HS-5 (cell line): ENCODE results near the gene RFPL1.
"Not testable (repeated sequence)": the region's sequence is repeated elsewhere in the genome, so short reads cannot be mapped to it uniquely, and the experiment has no call there.

Experiments
- DNase-seq: peaks from one replicate; pipeline ENCODE4 v3.0.0-alpha.2; 2012; ENCODE audit warnings: low read depth

The RFPL1 gene

DNA sequence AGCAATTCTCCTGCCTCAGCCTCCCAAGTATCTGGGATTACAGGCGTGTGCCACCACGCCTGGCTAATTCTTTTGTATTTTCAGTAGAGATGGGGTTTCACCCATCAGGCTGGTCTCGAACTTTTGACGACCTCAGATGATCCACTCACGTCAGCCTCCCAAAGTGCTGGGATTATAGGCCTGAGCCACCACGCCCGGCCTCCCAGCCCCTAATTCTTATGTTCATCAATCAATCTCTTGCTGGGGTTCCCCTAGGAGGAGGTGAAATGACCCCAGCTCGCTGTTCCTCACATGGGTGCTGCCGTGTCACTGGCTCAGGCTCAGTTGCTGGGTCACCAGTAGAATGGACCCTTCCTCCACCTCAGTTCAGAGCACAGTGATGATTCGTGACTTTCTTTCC lies at the start of gene RFPL1:
Gene RFPL1, plus strand, starts transcription at position 301 of the 400 bp plus-strand sequence.
- not testable (repeated sequence) for DNase-seq

DNA sequence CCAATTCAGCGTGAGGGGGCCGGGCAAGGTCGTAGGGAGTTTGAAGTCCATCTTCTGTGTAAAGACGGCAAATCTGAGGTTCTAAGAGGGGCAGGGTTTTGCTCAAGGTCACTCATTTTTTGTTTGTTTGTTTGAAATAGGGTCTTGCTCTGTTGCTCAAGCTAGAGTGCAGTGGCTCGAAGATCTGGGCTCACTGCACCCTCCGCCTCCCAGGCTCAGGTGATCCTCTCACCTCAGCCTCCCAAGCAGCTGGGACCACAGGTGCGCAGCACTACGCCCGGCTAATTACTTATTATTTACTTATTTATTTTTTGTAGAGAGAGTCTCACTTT lies 49.7 kb upstream of the RFPL1 start:
- no peak for DNase-seq

DNA sequence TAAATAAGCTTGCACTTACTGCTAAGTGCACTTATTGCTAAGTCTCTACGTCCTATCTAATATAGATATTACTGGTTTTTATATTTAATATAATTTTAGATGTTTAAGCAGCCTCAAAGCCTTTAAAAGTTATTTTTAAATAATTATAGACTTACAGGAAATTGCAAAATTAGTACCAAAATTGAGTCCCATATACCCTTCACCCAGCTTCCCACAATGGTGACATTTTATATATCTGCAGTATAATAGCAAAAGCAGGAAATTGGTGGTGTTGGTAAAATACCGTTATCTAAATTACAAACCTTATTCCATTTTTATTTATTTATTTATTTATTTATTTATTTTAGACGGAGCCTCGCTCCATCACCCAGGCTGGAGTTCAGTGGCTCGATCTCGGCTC lies 48.1 kb upstream of the RFPL1 start:
- no peak for DNase-seq

DNA sequence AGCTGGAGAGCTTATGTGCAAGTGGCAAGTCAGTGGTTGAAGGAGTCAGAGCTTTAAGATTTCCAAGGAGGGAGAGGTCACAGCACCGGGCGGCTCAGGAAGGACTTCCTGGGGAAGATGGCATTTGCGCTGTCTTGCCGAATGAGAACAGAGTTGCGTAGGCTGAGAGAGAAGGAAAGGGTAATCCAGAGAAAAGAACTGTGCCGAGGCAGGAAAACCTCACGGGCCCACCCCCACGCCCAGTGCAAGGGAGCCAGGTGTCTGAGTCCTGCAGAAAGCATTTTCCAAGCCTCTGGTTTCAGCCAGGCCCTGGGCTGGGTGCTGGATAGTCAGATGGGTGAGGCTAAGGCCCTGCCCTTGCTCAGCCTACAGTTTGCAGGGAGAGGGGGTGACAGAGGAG lies 46.8 kb upstream of the RFPL1 start:
- DNase-seq: no peak

DNA sequence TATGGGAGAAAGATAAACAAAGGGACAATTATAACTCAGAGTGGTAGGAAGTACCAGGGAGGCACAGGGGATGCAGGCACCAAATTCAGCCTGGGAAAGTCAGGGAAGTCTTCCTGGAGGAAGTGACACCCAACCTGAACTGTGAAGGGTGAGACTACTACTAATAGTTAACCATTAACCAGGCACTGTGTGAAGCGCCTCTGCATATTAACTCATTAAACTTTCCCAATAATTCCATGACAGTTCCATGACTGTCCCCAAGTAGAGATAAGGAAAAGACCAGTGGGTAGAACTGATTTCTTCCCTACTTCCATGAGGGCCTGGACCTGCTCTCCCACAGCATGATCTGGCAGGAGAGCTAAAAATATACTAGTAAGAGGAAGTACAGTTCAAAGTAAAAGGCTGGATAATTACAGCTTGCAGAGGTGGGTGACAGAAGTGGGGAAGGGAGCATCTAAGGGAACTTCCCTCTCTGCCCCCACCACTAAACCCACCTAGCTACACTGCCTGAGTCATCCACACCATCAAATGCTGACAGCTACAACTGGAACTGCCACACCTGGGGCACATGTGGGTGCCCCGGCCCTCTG lies 45.3 kb upstream of the RFPL1 start:
- DNase-seq: no peak

DNA sequence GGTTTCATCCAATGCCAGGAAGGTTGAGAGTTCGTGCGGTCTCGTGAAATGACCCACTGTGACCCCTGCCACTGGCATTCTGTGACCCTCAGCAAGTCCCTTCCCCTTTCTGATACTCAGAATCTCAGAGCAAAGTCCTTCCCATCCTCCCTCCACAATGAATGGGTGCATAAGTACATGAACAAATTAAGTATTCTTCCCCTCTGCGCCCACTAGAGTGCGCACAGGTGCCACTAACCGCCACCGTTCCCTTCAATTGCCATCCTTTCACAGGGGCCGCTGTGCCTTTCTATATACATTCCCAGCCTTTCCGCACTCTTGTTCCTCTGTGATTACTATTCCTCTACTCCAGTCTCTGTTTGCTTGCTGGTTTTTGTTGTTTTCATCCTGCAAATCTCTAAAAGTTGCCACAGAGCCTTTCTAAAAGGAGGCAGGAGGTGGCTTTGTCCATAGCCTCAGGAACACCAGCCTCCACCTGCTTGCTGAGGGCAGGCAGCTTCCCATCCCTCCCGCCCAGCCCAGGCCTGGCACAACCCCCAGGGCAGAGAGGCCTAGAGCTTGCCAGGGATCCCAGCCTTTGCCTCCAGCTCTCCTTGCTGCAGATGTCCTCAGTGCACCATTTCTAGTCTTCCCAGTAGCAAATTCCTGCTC lies 43.3 kb upstream of the RFPL1 start:
- DNase-seq: peak; percentile 42

DNA sequence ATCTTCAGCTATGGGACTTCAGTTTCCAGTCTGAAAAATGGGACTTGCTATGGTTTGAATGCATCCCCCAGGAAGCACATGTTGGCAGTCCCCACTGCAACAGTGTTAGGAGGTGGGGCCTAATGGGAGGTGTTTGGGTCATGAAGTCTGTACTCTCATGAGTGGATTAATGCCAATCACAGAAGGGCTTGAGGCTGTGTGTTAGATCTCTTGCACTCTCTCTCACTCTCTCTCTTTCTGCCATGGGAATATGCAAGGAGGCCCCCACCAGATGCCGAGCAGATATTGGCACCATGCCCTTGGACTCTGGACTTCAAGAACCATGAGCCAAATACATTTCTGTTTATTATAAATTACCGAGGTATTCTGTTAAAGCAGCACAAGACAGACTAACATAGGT lies 42.3 kb upstream of the RFPL1 start:
- DNase-seq: no peak

DNA sequence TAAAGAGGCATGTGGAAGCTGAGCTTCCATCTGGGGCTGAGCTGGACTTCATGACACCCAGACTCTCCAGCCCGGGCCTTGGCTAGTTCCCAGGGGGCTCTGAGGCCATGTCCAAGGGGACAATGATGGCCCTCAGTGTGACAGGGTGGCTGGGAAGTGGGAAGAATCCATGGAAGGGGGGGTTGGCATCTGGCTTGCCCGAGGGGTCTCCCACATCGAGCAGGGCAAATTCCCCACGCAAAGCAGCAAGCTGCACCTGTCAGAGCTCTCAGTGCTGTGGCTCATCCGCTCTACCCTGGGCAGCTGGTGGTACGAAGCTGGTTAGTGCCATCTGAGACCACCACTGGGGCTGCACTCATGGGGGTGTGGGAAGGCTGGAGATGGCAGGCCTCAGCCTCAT lies 40.6 kb upstream of the RFPL1 start:
- no peak for DNase-seq

DNA sequence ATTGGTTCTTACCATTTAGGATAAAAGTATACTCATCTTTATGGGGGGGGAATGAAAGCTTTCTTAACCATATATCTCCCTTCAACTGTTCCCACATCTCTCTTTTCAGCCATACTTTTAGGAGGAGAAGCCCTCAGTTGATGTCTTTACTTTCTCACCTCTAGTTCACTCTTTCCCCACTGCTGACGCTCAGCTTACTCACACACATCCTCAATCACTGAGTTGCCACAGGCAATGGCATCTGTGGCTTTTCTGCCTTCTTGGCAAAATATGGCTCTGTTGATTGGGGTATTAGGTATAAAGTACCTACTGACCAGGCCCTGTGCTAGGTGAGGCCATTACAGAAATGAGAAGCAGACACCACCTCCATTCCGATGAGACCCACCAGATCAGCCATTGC lies 37.8 kb upstream of the RFPL1 start:
- no peak for DNase-seq

DNA sequence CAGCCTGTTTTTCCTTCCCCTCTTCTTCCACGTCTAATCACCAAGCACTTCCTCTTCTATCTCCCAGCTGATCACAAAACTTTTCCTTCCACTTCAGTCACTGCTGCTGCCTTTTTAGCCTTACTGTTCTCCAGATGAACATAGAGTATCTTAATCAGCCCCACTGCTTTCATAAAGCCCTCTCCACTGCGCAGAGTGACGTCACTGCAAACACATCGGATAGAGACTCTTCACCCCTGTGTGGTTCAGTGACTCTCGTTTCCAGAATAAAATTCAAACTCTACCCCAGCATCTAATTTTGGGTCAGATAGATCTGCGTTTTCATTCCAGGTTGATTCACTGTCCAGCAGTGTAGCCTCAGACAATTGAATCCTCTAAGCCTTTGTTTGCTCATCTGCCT lies 36.8 kb upstream of the RFPL1 start:
- not testable (repeated sequence) for DNase-seq

DNA sequence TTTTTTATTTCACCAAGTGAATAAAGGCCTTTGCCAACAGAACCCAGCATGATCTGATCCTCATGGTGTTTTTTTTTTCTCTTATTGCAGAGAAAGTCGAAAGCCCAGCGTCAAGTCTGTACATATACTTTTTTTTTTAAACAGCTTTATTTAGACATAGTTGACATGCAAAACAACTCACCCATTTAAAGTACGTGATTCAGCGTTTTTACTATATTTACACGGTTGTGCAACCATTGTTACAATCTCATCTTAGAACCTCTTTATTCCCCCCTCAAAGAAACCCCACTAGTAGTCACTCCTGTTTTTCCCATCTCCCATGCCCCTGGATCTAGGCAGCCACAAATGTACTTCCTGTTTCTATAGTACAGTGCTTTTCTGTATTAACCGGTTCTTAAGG lies 29.4 kb upstream of the RFPL1 start:
- DNase-seq: no peak

DNA sequence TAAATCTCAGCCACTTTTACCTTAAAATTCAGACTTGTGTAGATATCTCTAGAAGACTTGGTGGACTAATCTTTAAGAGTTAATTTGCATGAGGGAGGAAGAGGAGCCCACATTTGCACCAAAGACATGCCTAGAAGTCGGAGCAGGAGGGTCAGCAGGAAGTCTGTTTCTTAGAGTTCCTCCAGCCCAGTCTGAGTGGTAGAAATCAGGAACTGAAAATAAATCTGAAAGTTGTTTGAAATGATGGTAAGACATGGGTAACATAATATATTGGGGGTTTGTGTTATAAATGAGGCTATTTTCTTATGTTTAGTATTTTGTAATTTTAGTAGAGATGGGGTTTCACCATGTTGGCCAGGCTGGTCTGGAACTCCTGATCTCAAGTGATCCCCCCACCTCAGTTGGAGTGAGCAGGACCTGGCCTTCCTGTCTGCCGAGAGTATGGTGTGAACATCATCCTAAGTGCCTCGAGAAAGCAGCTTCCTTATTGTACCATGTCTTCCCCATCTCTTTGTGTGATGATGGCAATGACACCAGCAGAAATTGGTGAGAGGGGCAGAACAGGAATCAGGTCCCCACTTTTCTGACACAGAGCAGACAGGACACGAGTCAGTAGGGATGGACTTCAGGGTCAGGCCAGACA lies 26.7 kb upstream of the RFPL1 start:
- not testable (repeated sequence) for DNase-seq

DNA sequence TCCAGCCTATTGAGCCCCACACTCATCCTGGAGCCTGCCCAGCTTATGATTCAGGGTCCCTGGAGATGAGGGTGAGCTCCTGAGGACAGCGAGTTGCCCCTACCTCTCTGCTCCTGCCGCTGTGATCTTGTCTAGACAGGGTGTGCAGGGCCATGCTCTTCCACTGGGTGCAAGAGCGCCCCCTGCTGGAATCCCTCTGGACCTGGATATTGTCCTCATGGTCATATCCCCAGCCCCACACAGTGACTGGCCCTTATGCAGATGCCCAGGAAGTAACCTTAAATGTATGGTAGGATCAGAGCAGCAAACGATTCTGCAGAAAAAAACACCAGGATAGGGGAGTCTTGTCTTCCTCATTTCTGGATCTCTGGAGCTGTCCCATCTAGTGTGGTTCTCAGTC lies 25.6 kb upstream of the RFPL1 start:
- DNase-seq: not testable (repeated sequence)

DNA sequence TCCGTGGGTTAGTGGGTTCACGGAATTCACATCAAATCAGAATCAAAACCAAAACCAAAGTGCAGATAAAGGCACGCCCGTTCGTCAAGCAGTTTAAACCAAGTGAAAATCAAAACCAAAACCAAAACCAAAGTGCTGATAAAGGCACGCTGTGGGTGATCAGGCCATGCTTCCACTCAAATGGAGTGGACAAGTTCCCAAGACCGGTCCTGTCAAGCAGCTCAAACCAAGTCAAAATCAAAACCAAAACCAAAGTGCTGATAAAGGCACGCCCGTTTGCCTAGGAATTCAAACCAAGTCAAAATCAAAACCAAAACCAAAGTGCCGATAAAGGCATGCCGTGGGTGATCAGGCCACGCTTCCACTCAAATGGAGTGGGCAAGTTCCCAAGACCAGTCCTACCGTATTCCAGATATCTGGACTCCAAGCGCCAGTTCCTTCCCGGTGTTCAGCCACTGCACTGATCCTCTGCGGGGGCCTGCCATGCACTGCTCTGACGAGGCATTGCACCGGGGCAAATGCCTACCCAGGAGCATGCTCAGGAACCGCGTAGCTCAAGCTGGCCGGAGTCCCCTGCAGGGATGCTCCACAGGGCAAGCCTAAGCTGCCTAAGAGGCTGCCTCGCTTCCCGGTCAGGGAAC lies 23.3 kb upstream of the RFPL1 start:
- not testable (repeated sequence) for DNase-seq

DNA sequence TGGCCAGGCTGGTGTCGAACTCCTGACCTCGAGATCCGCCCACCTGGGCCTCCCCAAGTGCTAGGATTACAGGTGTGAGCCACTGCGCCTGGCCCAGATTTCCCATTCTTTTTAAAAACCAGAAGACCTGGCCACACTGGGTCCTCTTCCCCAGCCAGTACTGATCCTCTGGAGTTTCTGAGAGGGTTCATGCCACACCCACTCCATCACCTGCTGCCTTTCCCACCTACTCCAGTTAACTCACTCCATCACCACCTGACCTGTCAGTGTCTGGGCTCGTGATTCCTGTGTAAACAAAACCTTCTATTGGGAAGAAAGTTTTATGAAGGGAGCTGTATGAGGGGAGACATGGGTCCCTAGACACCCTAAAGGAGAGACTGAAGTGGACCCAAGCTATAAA lies 19.7 kb upstream of the RFPL1 start:
- DNase-seq: not testable (repeated sequence)

DNA sequence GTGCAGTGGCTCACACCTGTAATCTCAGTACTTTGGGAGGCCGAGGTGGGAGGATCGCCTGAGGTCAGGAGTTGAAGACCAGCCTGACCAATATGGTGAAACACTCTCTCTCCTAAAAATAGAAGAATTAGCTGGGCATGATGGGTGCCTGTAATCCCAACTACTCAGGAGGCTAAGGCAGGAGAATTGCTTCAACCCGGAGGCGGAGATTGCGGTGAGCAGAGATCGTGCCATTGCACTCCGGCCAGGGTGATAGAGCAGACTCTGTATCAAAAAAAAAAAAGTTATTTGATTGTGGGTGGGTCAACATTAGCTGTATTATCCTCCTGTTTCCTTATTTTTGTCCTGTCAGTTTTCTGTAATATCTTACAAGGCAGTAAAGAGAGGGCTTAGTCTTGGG lies 11.9 kb upstream of the RFPL1 start:
- DNase-seq: no peak

DNA sequence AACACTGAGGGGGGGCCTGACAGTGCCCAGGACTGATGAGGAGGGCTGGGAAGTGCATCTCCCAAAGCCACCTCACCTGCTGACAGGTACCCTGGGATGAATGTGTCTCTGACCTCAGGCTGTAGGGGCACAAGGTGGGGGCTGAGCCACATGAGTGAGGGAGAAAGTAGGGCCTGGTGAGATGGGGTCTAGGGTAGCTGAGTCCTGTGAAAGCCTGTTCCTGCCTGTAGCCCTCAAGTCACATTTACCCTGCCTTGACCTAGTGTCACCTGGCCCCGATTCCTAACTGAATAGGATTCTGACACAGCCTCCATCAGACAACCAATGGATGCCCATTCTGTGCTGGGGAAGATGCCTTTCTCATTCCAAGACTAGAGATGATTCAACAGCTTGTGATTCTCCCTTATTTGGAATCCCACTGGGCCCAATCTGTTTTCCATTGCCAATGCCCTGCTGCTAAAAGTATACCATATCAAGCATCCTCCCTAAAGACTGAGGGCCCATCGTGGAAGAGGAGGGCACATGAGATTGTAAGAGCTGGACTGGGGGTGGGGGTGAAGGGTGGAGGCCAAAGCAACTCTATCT lies 11.1 kb upstream of the RFPL1 start:
- no peak for DNase-seq

DNA sequence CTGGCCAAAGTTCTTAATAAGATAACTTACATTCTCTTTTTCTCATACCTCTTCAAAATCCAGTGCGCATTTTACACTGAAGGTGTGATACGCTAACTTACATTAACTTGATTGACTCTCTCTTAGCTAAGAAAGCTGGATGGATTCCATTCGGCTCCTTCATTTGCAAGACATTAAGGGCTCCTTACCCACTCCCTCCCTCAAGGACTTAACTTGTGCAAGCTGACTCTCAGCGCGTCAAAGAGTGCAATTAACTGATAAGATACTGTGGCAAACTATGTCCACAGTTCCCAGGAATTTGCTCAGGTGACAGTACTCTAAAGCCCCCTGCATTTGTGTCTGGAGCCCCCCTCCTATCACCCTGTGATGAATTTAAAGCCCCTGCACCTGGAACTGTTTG lies 6.4 kb upstream of the RFPL1 start:
- no peak for DNase-seq

DNA sequence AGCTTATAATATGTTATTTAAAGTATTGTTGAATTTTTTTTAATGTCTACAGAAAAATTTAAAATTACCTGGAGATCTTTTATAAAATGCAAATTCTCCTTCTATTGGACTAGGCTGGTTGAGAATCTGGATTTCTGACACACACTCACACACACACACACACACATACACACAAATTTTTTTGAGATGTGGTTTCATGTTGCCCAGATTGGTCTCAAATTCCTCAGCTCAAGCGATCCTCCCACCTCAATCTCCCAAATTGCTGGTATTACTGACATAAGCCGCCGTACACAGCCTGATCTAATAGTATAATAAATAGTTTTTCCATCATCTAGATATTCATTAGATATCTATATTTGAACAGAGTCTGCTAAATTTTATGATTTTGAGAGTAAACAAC lies 4.5 kb upstream of the RFPL1 start:
- DNase-seq: no peak

DNA sequence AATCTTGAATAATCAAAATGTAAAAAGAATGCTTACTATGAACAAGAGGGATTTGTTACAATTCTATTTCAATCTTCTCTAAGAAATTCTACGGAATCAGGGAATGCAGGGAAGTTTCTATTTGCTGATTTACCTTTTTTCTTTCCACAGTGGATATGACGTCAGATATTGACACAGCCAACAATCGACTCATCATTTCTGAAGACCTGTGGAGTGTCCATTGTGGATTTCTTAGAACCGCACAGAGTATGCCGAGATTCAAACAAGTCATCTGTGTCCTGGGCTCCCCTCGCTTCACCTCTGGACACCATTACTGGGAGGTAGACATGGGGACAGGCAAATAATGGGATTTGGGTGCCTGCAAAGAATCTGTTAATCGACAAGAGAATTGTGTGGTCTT lies 4.1 kb upstream of the RFPL1 start:
- DNase-seq: no peak

DNA sequence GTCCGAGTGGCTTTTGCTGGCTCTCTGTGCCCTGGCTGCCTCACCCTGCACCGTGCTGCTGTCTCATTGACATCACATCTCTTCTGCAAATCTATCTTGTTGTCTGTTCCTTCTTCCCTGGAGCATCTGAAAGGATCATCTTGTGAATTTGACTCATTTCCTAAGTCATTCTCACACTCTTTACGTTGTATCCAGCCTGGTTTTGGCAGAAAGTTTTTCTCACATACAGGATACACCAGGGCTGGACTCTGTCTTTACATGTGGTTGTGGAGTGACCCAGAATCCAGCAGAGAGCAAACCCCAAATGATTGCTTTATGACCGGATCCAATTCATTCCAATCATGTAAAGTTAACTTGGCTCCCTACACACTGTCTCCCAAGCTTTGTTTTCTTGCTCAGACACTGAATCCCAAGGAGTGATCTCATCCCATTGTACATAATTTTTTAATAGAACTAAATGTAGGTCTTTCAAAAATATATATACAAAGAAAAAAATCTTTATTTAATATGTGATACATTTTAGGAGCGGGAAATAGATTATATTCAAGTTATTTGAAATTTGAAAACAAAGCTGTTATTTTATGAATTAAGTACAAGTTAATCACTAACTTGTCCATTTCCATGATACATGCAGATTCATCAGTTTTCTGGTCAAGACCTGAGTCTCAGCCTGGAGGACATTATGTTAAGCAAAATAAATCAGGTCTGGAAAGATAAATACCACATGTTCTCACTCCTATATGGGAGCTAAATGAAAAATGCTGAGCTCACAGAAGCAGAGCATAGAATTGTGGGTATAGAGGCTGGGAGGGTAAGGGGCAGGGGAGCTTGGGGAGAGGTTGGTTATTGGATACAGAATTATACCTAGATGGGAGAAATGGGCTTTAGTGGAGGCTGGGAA lies 2.9 kb upstream of the RFPL1 start:
- DNase-seq: no peak

DNA sequence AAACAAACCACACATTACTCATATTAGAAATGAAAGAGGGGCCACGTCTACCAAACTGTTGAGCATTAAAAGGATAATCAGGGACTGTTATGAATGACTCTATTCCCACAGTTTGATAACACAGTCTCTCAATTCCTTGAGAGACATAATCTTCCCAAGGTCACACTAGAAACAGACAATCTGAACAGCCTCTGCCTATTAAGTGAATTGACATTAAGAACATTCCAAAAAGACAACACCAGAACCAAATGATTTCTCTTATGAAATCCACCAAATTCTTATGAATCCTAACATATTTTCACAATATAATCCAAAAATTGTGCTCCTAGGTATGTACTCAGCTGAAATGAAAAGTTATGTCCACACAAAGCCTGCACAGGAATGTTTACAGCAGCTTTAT lies 4.6 kb downstream of the RFPL1 start:
- DNase-seq: no peak
